ENCODE results near the gene ANKRD33B. TPM values are rescaled to one million over a fixed set of nuclear protein-coding genes. Genes with fewer than 3 reads are reported as not detected.

Gene ANKRD33B
- total RNA-seq, 1 experiment from 2014 or later = 10.9 TPM

- TF ChIP-seq SP1 (IDR thresholded peaks at IDR 0.05; ENCODE audit: low read depth) = peak; percentile 74
- TF ChIP-seq, protein P1, sequence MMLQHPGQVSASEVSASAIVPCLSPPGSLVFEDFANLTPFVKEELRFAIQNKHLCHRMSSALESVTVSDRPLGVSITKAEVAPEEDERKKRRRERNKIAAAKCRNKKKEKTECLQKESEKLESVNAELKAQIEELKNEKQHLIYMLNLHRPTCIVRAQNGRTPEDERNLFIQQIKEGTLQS (IDR thresholded peaks at IDR 0.05) = 0 out of 2 replicates have a peak, but pooled peaks have one; percentile 7
- TF ChIP-seq POLR2AphosphoS5 (IDR thresholded peaks at IDR 0.05; ENCODE audit: low read depth, low read length) = peak; percentile 32; the same call in 1 of the 2 replicates
Observed at GRCh38 chr5:10702040-10702629, 138.3 kb downstream of the ANKRD33B start (continued).

DNA sequence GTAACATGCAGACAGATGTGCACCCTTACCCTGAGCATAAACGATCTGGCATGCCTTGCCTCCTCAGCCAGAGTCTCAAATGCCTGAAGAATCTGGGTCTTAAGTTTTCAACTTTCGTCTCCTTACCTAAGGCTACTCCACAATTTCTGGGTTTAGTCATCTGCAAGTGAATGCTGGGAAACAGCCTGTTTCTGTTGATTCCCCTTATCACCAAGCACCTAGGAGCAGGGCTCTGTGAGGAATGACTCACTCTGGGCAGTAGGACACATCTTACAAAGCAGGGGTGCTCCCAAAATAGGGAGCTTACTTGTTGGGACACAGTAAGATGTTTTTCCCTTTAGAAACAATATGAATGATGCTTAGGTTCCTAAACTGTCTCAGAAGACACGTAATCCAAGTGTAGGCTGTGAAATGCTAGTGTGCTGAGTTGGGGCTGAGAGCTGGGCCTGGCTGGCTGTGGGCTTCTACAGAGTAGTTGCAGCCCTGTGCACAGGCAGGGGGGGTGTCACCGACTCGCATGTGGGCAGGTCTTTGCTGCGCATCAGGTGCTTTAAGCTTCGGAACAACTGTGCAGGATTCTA is 139.1 kb downstream of the ANKRD33B start:
- TF ChIP-seq EZH2 (IDR thresholded peaks at IDR 0.05) = no peak
- TF ChIP-seq JUND (IDR thresholded peaks at IDR 0.05) = peak; percentile 80
- TF ChIP-seq FOSL1 (IDR thresholded peaks at IDR 0.05; ENCODE audit: low read depth) = peak; percentile 73
- TF ChIP-seq MAX (IDR thresholded peaks at IDR 0.05) = no peak
- TF ChIP-seq REST (IDR thresholded peaks at IDR 0.05; ENCODE audit: low read depth) = no peak
- TF ChIP-seq, protein P2, sequence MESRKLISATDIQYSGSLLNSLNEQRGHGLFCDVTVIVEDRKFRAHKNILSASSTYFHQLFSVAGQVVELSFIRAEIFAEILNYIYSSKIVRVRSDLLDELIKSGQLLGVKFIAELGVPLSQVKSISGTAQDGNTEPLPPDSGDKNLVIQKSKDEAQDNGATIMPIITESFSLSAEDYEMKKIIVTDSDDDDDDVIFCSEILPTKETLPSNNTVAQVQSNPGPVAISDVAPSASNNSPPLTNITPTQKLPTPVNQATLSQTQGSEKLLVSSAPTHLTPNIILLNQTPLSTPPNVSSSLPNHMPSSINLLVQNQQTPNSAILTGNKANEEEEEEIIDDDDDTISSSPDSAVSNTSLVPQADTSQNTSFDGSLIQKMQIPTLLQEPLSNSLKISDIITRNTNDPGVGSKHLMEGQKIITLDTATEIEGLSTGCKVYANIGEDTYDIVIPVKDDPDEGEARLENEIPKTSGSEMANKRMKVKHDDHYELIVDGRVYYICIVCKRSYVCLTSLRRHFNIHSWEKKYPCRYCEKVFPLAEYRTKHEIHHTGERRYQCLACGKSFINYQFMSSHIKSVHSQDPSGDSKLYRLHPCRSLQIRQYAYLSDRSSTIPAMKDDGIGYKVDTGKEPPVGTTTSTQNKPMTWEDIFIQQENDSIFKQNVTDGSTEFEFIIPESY (IDR thresholded peaks at IDR 0.05; ENCODE audit: extremely low read depth, insufficient replicate concordance, low read length) = no peak
- peak; percentile 49 for TF ChIP-seq SP1 (IDR thresholded peaks at IDR 0.05; ENCODE audit: low read depth)
- Histone ChIP-seq H3K9ac (ENCODE audit: low read length) (peak overlapping the region; percentile 54), H3K9me2 (ENCODE audit: insufficient read depth) (no peaks in the 10 kb centered on the region), H3K4me3 (replicated peaks in 1 of 2; ENCODE audit: low read depth in 1 of 2, low read length in 2 of 2) (peak overlapping the region in 1 of 2 experiments; percentile 24; a peak in 2 of 4 replicates), H3K4me2 (ENCODE audit: low read length) (peak overlapping the region; percentile 59), H3K27me3 (ENCODE audit: insufficient read depth, low read length) (no peaks in the 10 kb centered on the region), H3K79me2 (ENCODE audit: insufficient read depth, low read length) (peaks cover 4% of the 10 kb centered on the region; the same call in 1 of the 2 replicates), H3K4me1 (ENCODE audit: control insufficient read depth in 1 of 2, insufficient read depth in 2 of 2, low read length in 2 of 2) (peaks cover 62 to 69% of the 10 kb centered on the region in 2 experiments), H4K20me1 (ENCODE audit: insufficient read depth) (no peaks in the 10 kb centered on the region), H3K36me3 (ENCODE audit: control insufficient read depth in 1 of 2, insufficient read depth in 2 of 2, low read length in 2 of 2) (no peaks in the 10 kb centered on the region), H3K27ac (ENCODE audit: low read depth, low read length) (peak overlapping the region; percentile 70), H2AFZ (ENCODE audit: low read depth, low read length, poor library complexity, severe bottlenecking) (no peak overlapping the region), H3K9me3 (ENCODE audit: control insufficient read depth in 1 of 2, insufficient read depth in 1 of 2, low read depth in 1 of 2, low read length in 2 of 2) (no peaks in the 10 kb centered on the region)
- ChIA-PET CTCF (interaction anchor here (0.9 to 5.3 kb wide), 7 partner anchors 9 to 408 kb away, joined by 3 to 37 read pairs (median 5); no protein-coding TSS in a partner anchor), RAD21 (ENCODE audit: low non-redundant PET in 1 of 2, low total read pairs in 2 of 2, uncharacterized antibody in 2 of 2, unreplicated experiment in 2 of 2) (no interaction called here), POLR2A (interaction anchor here (1.6 kb wide), 1 partner anchor 22 kb away, joined by 6 read pairs; no protein-coding TSS in a partner anchor)
- DNase-seq (ENCODE audit: low read depth, low spot score) = peak; percentile 70
- ATAC-seq = peak; percentile 59
- no TSS peak for BruUV-seq (replicated peaks)
- intact Hi-C loops (cut with micrococcal nuclease) = loop anchor here (5.0 kb wide), 2 partner anchors 59 to 74 kb away; partner anchors contain the start of gene DAP

Measured in HCT116 (cell line).